H1 (cell line): ENCODE data around the gene EXD2. TPM values are rescaled to one million over a fixed set of nuclear protein-coding genes. Genes with fewer than 3 reads are reported as not detected.

ENCODE experiments used
- CTCF ChIA-PET: fragments of 300-600 bp; sonication (Branson Sonifier 250); formaldehyde crosslinking; loops from one replicate; lab custom pipeline; 2021; ENCODE audit not compliant: partially characterized antibody; lab: Charles Lee
- POLR2A ChIA-PET: fragments of 300-600 bp; sonication (Branson Sonifier 250); formaldehyde crosslinking; loops from one replicate; lab custom pipeline; 2021; ENCODE audit warnings: inconsistent platforms; ENCODE audit not compliant: partially characterized antibody; lab: Charles Lee
- DNase-seq, 2 experiments: peaks; one replicate each; pipeline versions ENCODE4 v3.0.0 to v3.0.0-alpha.2; 2010 to 2022; ENCODE audit warnings: low spot score in 2 of 2, low read depth in 1 of 2, mixed read lengths in 1 of 2
- FAIRE-seq: peaks from 2 replicates; lab custom pipeline; 2011; peaks lifted over from hg19 to GRCh38; lab: Jason Lieb, UNC
- H2AFZ ChIP-seq: 2 replicates; pipeline ENCODE4 v1.8.1; 2012; ENCODE audit warnings: low read length, inconsistent platforms
- H2AK5ac ChIP-seq: 2 replicates; pipeline ENCODE4 v1.6.1; 2013; ENCODE audit warnings: low read depth, low read length
- H2BK120ac ChIP-seq: replicated peaks from 2 replicates; pipeline ENCODE3; 2013; ENCODE audit warnings: low read depth, low read length, inconsistent platforms
- H2BK12ac ChIP-seq: 2 replicates; pipeline ENCODE4 v1.6.1; 2013; ENCODE audit warnings: low read depth, low read length
- H2BK15ac ChIP-seq: 2 replicates; pipeline ENCODE4 v1.6.1; 2013; ENCODE audit warnings: low read length
- H2BK20ac ChIP-seq: 2 replicates; pipeline ENCODE4 v1.6.1; 2013; ENCODE audit warnings: low read length
- H2BK5ac ChIP-seq: 2 replicates; pipeline ENCODE4 v1.6.1; 2013; ENCODE audit warnings: low read depth, low read length
- H3K14ac ChIP-seq: 2 replicates; pipeline ENCODE4 v1.6.1; 2013; ENCODE audit warnings: inconsistent platforms; ENCODE audit not compliant: insufficient read length
- H3K18ac ChIP-seq: 2 replicates; pipeline ENCODE4 v1.6.1; 2013; ENCODE audit warnings: low read length; ENCODE audit errors: extremely low read depth
- H3K23ac ChIP-seq: 2 replicates; pipeline ENCODE4 v1.6.1; 2013; ENCODE audit warnings: inconsistent platforms; ENCODE audit not compliant: insufficient read length
- H3K23me2 ChIP-seq: 2 replicates; pipeline ENCODE4 v1.6.1; 2013; ENCODE audit warnings: low read depth, low read length
- H3K27ac ChIP-seq: 2 replicates; pipeline ENCODE4 v1.6.1; 2011; ENCODE audit warnings: low read depth, low read length, inconsistent platforms
- H3K27me3 ChIP-seq, 4 experiments: replicated peaks in 1 of 4; 1 replicate in 1 of 4; 2 replicates in 3 of 4; pipeline versions ENCODE4 v1.6.1 to v1.8.1; 2011 to 2013; ENCODE audit warnings: low read length in 3 of 4, mild to moderate bottlenecking in 3 of 4, inconsistent platforms in 2 of 4, mixed read lengths in 2 of 4, moderate library complexity in 1 of 4; ENCODE audit not compliant: control insufficient read depth in 3 of 4, insufficient read depth in 3 of 4; ENCODE audit errors: extremely low read depth in 1 of 4
- H3K36me3 ChIP-seq, 4 experiments: 2 replicates each; pipeline versions ENCODE4 v1.6.1 to v1.8.1; 2011 to 2013; ENCODE audit warnings: mild to moderate bottlenecking in 4 of 4, low read length in 3 of 4, moderate library complexity in 2 of 4, control low read depth in 1 of 4, inconsistent platforms in 1 of 4; ENCODE audit not compliant: insufficient read depth in 4 of 4, control insufficient read depth in 2 of 4
- H3K4ac ChIP-seq: replicated peaks from 2 replicates; pipeline ENCODE3; 2013; ENCODE audit warnings: low read length, low read depth, mixed read lengths, inconsistent platforms; ENCODE audit not compliant: insufficient read length
- H3K4me1 ChIP-seq, 4 experiments: replicated peaks in 1 of 4; 1 replicate in 1 of 4; 2 replicates in 3 of 4; pipeline versions ENCODE4 v1.6.1 to v1.8.1; 2011 to 2013; ENCODE audit warnings: low read length in 3 of 4, inconsistent platforms in 2 of 4, mixed read lengths in 1 of 4; ENCODE audit not compliant: insufficient read depth in 4 of 4, control insufficient read depth in 3 of 4
- H3K4me2 ChIP-seq, 2 experiments: 2 replicates each; pipeline versions ENCODE4 v1.6.1 to v1.8.1; 2011 to 2013; ENCODE audit warnings: low read depth in 2 of 2, low read length in 2 of 2, control low read depth in 1 of 2, inconsistent platforms in 1 of 2, mild to moderate bottlenecking in 1 of 2; ENCODE audit not compliant: insufficient read depth in 1 of 2
- H3K4me3 ChIP-seq, 4 experiments: fragments of 200-600, 300-600 bp in 1 of 4; sonication (generic), shearing (Covaris generic), sonication (Bioruptor Twin) in 1 of 4; 2 replicates each; pipeline versions ENCODE4 v1.5.1 to v1.8.1; 2011 to 2016; ENCODE audit warnings: low read length in 4 of 4, low read depth in 3 of 4, control low read depth in 2 of 4, inconsistent platforms in 2 of 4, mild to moderate bottlenecking in 2 of 4, mixed read lengths in 1 of 4, moderate library complexity in 1 of 4; ENCODE audit not compliant: insufficient read depth in 2 of 4; ENCODE audit errors: extremely low read depth in 1 of 4
- H3K56ac ChIP-seq: replicated peaks from 2 replicates; pipeline ENCODE3; 2013; ENCODE audit warnings: low read depth, mild to moderate bottlenecking, mixed read lengths, low read length, inconsistent platforms; ENCODE audit not compliant: insufficient read length
- H3K79me1 ChIP-seq: 2 replicates; pipeline ENCODE4 v1.6.1; 2013; ENCODE audit warnings: low read depth, low read length, control low read depth
- H3K79me2 ChIP-seq, 2 experiments: 2 replicates each; pipeline versions ENCODE4 v1.6.1 to v1.8.1; 2012 to 2013; ENCODE audit warnings: low read length in 2 of 2, mild to moderate bottlenecking in 2 of 2, inconsistent platforms in 1 of 2; ENCODE audit not compliant: insufficient read depth in 2 of 2, control insufficient read depth in 1 of 2
- H3K9ac ChIP-seq, 4 experiments: replicated peaks in 1 of 4; 1 replicate in 1 of 4; 2 replicates in 3 of 4; pipeline versions ENCODE4 v1.6.1 to v1.8.1; 2011 to 2013; ENCODE audit warnings: low read depth in 3 of 4, low read length in 3 of 4, control low read depth in 2 of 4, mild to moderate bottlenecking in 2 of 4, moderate library complexity in 2 of 4, inconsistent platforms in 1 of 4; ENCODE audit errors: extremely low read depth in 1 of 4
- H3K9me3 ChIP-seq, 2 experiments: 2 replicates each; pipeline versions ENCODE4 v1.6.1 to v1.8.1; 2012 to 2013; ENCODE audit warnings: mild to moderate bottlenecking in 2 of 2, moderate library complexity in 2 of 2, control low read depth in 1 of 2, inconsistent platforms in 1 of 2, low read depth in 1 of 2, low read length in 1 of 2, mixed read lengths in 1 of 2; ENCODE audit not compliant: insufficient read depth in 2 of 2
- H4K20me1 ChIP-seq, 2 experiments: replicated peaks in 1 of 2; 2 replicates each; pipeline versions ENCODE3 to v1.8.1; 2011 to 2013; ENCODE audit warnings: inconsistent platforms in 2 of 2, low read length in 2 of 2, mild to moderate bottlenecking in 1 of 2; ENCODE audit not compliant: insufficient read depth in 2 of 2, control insufficient read depth in 1 of 2
- H4K5ac ChIP-seq: 2 replicates; pipeline ENCODE4 v1.6.1; 2013; ENCODE audit warnings: low read length, low read depth, mixed read lengths, inconsistent platforms; ENCODE audit not compliant: insufficient read length
- H4K8ac ChIP-seq: 2 replicates; pipeline ENCODE4 v1.8.0; 2013; ENCODE audit warnings: mild to moderate bottlenecking, moderate library complexity, low read length, inconsistent platforms; ENCODE audit not compliant: insufficient read depth; ENCODE audit errors: extremely low read depth
- H4K91ac ChIP-seq: replicated peaks from 2 replicates; pipeline ENCODE3; 2013; ENCODE audit warnings: low read length, mixed read lengths, inconsistent platforms; ENCODE audit not compliant: insufficient read length
- EZH2 ChIP-seq: fragments of 200-600 bp; sonication (generic); IDR thresholded peaks from 2 replicates; pipeline ENCODE4 v1.7.1; 2012; ENCODE audit warnings: low read depth, mild to moderate bottlenecking, moderate library complexity, low read length, inconsistent platforms; ENCODE audit not compliant: severe bottlenecking
- NRF1 ChIP-seq: IDR thresholded peaks from 2 replicates; pipeline ENCODE4 v1.6.1; 2011; ENCODE audit warnings: mild to moderate bottlenecking, low read depth, low read length, improper control_type of control experiment
- SIN3A ChIP-seq, 2 experiments: IDR thresholded peaks in 1 of 2; conservative IDR thresholded peaks in 1 of 2; 2 replicates each; pipeline ENCODE4 v1.6.1; 2011 to 2012; ENCODE audit warnings: low read length in 2 of 2, improper control_type of control experiment in 1 of 2, low read depth in 1 of 2, mild to moderate bottlenecking in 1 of 2
- SIX5 ChIP-seq: IDR thresholded peaks from 2 replicates; pipeline ENCODE4 v1.6.1; 2011; ENCODE audit warnings: mild to moderate bottlenecking, low read depth, low read length
- polyA plus RNA-seq, 7 experiments: library from polyadenylated mRNA; depleted of rRNA in 3 of 7; stranded (reverse) in 5 of 7; unstranded in 2 of 7; fragments of >200 nt in 5 of 7; fragments of 200-250 nt in 2 of 7; gene quantifications; 1 replicate in 5 of 7; 2 replicates in 1 of 7; 4 replicates in 1 of 7; pipeline versions ENCODE4 v1.2.1 to v1.2.3, GENCODE V29; 2011 to 2013; ENCODE audit warnings: missing spikeins in 2 of 7, mixed read lengths in 2 of 7
- total RNA-seq: library from RNA; stranded (reverse); fragmentation: NEBNext Ultra II Directional; extraction: Animal tissue kit (Norgen Biotek cat#: 25700); gene quantifications from 2 replicates; pipeline ENCODE4 v1.2.1, GENCODE V29; 2021

The EXD2 gene
- total and polyA plus RNA-seq, 2 of the 8 experiments (the other 6 are each of a cell fraction or from before 2014, with no cell fraction given): 11.9 to 25.9 TPM

GRCh38 chr14:69156224-69156623 is 35.1 kb upstream of the EXD2 start:
- H4K20me1 ChIP-seq: no peaks in the 10 kb centered on the region
- TF ChIP-seq SIN3A (conservative IDR thresholded peaks at IDR 0.05 in 1 of 2, IDR thresholded peaks at IDR 0.05 in 1 of 2; ENCODE audit: low read depth in 1 of 2, low read length in 2 of 2) (no peak), SIX5 (no peak), NRF1 (no peak), EZH2 (no peak)
- no peak overlapping the region for H3K9ac ChIP-seq
- no peak overlapping the region for H3K14ac ChIP-seq
- H4K8ac ChIP-seq: no peak overlapping the region
- no peaks in the 10 kb centered on the region for H3K36me3 ChIP-seq
- no peak overlapping the region for H2BK12ac ChIP-seq
- peaks cover 0 to 6% (median 5%) of the 10 kb centered on the region in 4 experiments for H3K4me1 ChIP-seq
- no peak overlapping the region for H2BK20ac ChIP-seq
- H3K18ac ChIP-seq: no peak overlapping the region
- CTCF ChIA-PET: interaction anchor here (0.6 kb wide), 1 partner anchor 40 kb away, joined by 5 read pairs; no protein-coding TSS in a partner anchor
- H3K56ac ChIP-seq: no peak overlapping the region
- H4K5ac ChIP-seq: no peak overlapping the region
- no peak overlapping the region for H3K4ac ChIP-seq
- no peaks in the 10 kb centered on the region for H3K79me1 ChIP-seq
- peaks cover 0 to 12% (median 5%) of the 10 kb centered on the region in 4 experiments; a peak in 5 of 7 replicates for H3K27me3 ChIP-seq
- H3K23ac ChIP-seq: no peak overlapping the region
- H2BK120ac ChIP-seq: no peak overlapping the region
- FAIRE-seq: no peak
- DNase-seq: no peak
- POLR2A ChIA-PET: interaction anchor here (0.7 to 2.1 kb wide), 2 partner anchors 35 to 323 kb away, joined by 3 to 6 read pairs; partner anchors contain the start of gene EXD2
- no peaks in the 10 kb centered on the region for H3K9me3 ChIP-seq
- H4K91ac ChIP-seq: no peak overlapping the region
- no peak overlapping the region for H2AFZ ChIP-seq
- H2BK5ac ChIP-seq: no peak overlapping the region
- H3K4me3 ChIP-seq: no peak overlapping the region
- peaks cover 6% of the 10 kb centered on the region for H3K23me2 ChIP-seq
- no peak overlapping the region for H3K27ac ChIP-seq
- H2AK5ac ChIP-seq: no peak overlapping the region
- H3K79me2 ChIP-seq: no peaks in the 10 kb centered on the region
- no peak overlapping the region for H3K4me2 ChIP-seq
- H2BK15ac ChIP-seq: no peak overlapping the region
